Measurements from ENCODE around the gene YBX1. TPM values are rescaled to one million over a fixed set of nuclear protein-coding genes. Genes with fewer than 3 reads are reported as not detected.

The YBX1 gene
- total RNA-seq, 6 experiments from 2014 or later = 144 to 325 (median 207) TPM

DNA sequence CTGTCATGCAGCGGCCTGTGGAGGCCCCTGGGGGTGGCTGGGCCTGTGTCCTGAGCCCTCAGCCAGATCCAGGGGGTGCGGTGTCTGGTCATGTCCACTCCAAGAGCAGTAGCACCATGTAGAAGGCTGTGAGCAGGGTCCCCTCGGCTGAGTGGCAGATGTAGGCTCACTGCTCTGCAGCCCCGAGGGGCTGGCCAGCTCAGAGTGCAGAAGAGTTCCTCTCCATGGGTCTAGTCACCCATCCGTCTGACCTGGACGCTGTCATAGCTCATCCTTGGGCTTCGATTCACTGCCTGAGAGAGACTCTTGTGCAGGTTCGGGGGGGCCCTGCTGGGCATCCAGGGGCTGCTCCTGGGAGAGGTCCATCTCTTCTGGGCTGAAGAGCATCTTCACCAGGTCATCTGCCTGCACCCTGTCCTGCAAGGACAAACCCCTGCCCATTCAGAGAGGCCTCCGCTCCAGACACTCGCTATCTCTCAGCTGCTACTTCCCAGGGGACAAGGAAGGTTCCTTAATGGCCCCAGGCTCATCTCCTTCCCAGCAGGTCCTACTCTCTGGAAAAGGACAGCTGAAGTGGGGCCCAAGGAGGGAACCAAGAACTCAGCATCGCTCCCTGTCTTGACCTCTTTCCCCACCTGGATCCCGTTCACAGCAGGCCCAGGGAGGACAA, 64.4 kb downstream of the YBX1 start:
- no peak for TF ChIP-seq POLR2A (IDR thresholded peaks at IDR 0.05)
- TF ChIP-seq, protein P1, sequence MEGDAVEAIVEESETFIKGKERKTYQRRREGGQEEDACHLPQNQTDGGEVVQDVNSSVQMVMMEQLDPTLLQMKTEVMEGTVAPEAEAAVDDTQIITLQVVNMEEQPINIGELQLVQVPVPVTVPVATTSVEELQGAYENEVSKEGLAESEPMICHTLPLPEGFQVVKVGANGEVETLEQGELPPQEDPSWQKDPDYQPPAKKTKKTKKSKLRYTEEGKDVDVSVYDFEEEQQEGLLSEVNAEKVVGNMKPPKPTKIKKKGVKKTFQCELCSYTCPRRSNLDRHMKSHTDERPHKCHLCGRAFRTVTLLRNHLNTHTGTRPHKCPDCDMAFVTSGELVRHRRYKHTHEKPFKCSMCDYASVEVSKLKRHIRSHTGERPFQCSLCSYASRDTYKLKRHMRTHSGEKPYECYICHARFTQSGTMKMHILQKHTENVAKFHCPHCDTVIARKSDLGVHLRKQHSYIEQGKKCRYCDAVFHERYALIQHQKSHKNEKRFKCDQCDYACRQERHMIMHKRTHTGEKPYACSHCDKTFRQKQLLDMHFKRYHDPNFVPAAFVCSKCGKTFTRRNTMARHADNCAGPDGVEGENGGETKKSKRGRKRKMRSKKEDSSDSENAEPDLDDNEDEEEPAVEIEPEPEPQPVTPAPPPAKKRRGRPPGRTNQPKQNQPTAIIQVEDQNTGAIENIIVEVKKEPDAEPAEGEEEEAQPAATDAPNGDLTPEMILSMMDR (IDR thresholded peaks at IDR 0.05) = no peak
- ATAC-seq = no peak
- Histone ChIP-seq H3K4me1 (no peaks in the 10 kb centered on the region), H3K36me3 (peaks cover 0 to 13% (median 4%) of the 10 kb centered on the region in 4 donors), H3K27ac (no peak overlapping the region), H3K27me3 (no peaks in the 10 kb centered on the region), H3K4me3 (no peak overlapping the region), H3K9me3 (no peaks in the 10 kb centered on the region)
- DNase-seq = peak in 1 of 3 donors; percentile 33
- WGBS (ENCODE audit: insufficient coverage, low coverage, low lambda C conversion rate, missing lambda C conversion rate) = 69% methylated on average over 3 of the region's 12 CpGs
- intact Hi-C loops (cut with DNase I) = loop anchor here in 1 of 2 donors (10.0 kb wide), 1 partner anchor 162 kb away; no protein-coding TSS in a partner anchor

DNA sequence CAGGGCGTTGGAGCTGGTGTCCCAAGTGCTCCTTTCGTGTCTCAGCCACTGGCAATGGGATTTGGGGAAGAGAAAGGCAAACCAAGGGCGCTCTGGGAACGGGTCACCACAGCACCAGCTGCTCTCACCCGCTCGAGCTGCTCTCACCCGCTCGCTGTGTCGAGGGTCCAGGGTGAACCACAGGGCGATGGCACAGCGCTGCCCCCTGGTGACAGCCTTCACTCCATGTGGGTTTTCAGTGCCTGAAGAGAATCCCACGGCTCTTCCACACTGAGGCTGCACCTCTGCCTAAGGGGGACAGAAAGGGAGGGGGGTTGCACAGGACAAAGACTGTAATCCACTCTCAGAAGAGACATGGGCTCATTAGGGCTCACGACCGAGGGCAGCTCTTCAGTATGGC, 64.9 kb downstream of the YBX1 start:
- TF ChIP-seq, protein P1 (IDR thresholded peaks at IDR 0.05) = peak; percentile 51 to 62 (median 54)
- no peak for TF ChIP-seq POLR2A (IDR thresholded peaks at IDR 0.05)
- DNase-seq (peak in 2 of 3 donors; percentile 35 to 45), ATAC-seq (peak; percentile 59 to 70 (median 60))
- H3K9me3 ChIP-seq = no peaks in the 10 kb centered on the region
- intact Hi-C loops (cut with DNase I) = loop anchor here in 1 of 2 donors (10.0 kb wide), 1 partner anchor 162 kb away; no protein-coding TSS in a partner anchor
- H3K36me3 ChIP-seq = peaks cover 0 to 18% (median 7%) of the 10 kb centered on the region in 4 donors
- H3K4me1 ChIP-seq = no peaks in the 10 kb centered on the region
- H3K27me3 ChIP-seq = no peaks in the 10 kb centered on the region
- WGBS (ENCODE audit: insufficient coverage, low coverage, low lambda C conversion rate, missing lambda C conversion rate) = 20% methylated on average over 1 of the region's 14 CpGs
- no peak overlapping the region for H3K27ac ChIP-seq
- H3K4me3 ChIP-seq = no peak overlapping the region

DNA sequence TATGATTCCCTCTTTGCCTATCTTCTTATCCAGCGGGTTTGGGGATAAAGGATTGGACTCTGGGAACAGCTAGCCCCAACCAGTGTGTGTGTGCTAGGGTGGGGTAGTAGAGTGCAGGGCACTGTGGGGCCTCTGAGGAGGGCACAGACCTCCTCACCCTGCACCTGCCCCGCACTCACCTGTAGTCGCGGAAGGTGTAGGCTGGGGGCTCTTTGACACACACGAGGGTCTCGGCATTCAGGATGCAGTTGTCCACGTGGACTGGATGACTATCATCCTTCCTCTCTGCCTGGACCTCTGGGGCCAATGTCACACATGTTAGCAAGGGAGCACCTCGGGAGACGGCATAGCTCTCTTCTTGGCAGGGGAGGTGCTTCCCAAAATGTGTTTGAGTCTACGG, 65.8 kb downstream of the YBX1 start:
- H3K9me3 ChIP-seq = no peaks in the 10 kb centered on the region
- no peaks in the 10 kb centered on the region for H3K4me1 ChIP-seq
- DNase-seq = peak in 1 of 3 donors; percentile 33
- H3K4me3 ChIP-seq = no peak overlapping the region
- peaks cover 0 to 27% (median 10%) of the 10 kb centered on the region in 4 donors for H3K36me3 ChIP-seq
- intact Hi-C loops (cut with DNase I) = loop anchor here in 1 of 2 donors (10.0 kb wide), 1 partner anchor 163 kb away; no protein-coding TSS in a partner anchor
- TF ChIP-seq, protein P1 (IDR thresholded peaks at IDR 0.05) = no peak
- no peak for TF ChIP-seq POLR2A (IDR thresholded peaks at IDR 0.05)
- 68% methylated on average over 2 of the region's 10 CpGs for WGBS (ENCODE audit: insufficient coverage, low coverage, low lambda C conversion rate, missing lambda C conversion rate)
- H3K27me3 ChIP-seq = no peaks in the 10 kb centered on the region
- no peak overlapping the region for H3K27ac ChIP-seq
- ATAC-seq = no peak

DNA sequence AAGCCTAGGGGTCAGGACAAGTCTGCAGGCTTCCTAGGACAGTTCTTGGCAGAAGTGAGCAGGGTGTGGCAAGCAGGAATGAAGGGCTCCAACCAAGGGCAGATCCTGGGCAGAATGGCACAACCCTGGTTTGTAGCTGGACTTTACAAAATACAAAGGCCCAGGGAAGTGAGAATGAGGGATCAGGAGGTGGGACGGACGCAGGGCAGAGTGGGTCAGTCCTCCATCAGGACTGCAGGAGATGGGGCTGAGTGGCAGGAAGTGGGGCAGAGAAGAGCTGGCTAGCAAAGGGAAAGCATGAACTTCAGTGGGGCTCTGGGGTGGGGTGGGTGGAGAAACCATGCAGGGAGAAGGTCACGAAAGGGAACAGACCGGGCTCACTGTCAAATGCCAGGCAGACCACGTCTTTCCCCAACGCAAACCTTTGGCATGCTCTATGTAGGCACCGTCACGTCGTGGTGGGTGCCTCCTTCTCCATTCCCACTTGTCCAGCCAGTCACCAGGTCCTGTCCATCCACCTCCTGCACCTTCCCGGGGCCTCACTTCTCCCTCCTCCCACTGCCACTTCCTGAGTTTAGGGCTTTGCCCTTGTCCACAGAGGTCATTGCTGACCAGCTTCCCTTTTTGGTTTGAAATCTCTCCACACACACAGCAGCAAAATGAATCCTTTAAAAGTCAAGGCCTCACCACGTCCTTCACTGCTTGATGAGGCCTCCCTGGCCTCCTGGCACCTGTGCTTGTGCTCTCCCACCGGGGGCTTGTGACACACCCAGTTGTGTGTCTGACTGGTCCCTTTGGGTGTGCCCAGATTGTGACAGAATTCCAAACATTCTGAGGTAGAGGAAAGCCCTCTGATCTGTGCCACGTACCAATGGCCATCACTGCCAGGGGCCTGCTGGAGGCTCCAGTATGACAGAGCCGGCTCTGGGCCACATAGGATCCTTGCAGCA, 66.5 kb downstream of the YBX1 start:
- intact Hi-C loops (cut with DNase I) = loop anchor here in 1 of 2 donors (10.0 kb wide), 1 partner anchor 164 kb away; no protein-coding TSS in a partner anchor
- DNase-seq (peak in 1 of 3 donors; percentile 42), ATAC-seq (peak; percentile 19 to 61 (median 35))
- 81% methylated on average over 7 of the region's 14 CpGs for WGBS (ENCODE audit: insufficient coverage, low coverage, low lambda C conversion rate, missing lambda C conversion rate)
- H3K4me1 ChIP-seq = no peaks in the 10 kb centered on the region
- no peaks in the 10 kb centered on the region for H3K9me3 ChIP-seq
- no peak for TF ChIP-seq POLR2A (IDR thresholded peaks at IDR 0.05)
- TF ChIP-seq, protein P1 (IDR thresholded peaks at IDR 0.05) = no peak
- peaks cover 0 to 31% (median 11%) of the 10 kb centered on the region in 4 donors for H3K36me3 ChIP-seq
- H3K4me3 ChIP-seq = no peak overlapping the region
- no peaks in the 10 kb centered on the region for H3K27me3 ChIP-seq
- H3K27ac ChIP-seq = no peak overlapping the region

All from right lobe of liver (tissue), 6 donors.